Measurements from ENCODE around the gene LARGE1. TPM values are rescaled to one million over a fixed set of nuclear protein-coding genes. Genes with fewer than 3 reads are reported as not detected.

The LARGE1 gene
- total RNA-seq, 1 donor from 2014 or later: 27.4 TPM

- no peak for ATAC-seq
- H3K4me1 ChIP-seq: no peaks in the 10 kb centered on the region
Observed at GRCh38 chr22:33880986-33881385, 39.3 kb downstream of the LARGE1 start.

GRCh38 chr22:33879796-33880195 is 40.5 kb downstream of the LARGE1 start:
- no peak for TF ChIP-seq CTCF (IDR thresholded peaks at IDR 0.05)
- Histone ChIP-seq H3K27me3 (ENCODE audit: low read depth) (no peaks in the 10 kb centered on the region), H3K4me1 (no peaks in the 10 kb centered on the region), H3K27ac (no peak overlapping the region), H3K4me3 (no peak overlapping the region), H3K9me3 (no peaks in the 10 kb centered on the region), H3K36me3 (no peaks in the 10 kb centered on the region)
- DNase-seq: no peak
- ATAC-seq: no peak
- intact Hi-C loops (cut with DNase I): no loop called here

More at GRCh38 chr22:33880986-33881385, 39.3 kb downstream of the LARGE1 start:
- Histone ChIP-seq H3K9me3 (no peaks in the 10 kb centered on the region), H3K27ac (no peak overlapping the region), H3K4me3 (no peak overlapping the region), H3K36me3 (no peaks in the 10 kb centered on the region), H3K27me3 (ENCODE audit: low read depth) (no peaks in the 10 kb centered on the region)
- no peak for TF ChIP-seq CTCF (IDR thresholded peaks at IDR 0.05)
- no peak for DNase-seq
- intact Hi-C loops (cut with DNase I): no loop called here

- Histone ChIP-seq H3K4me1 (peaks cover 21% of the 10 kb centered on the region), H3K27me3 (ENCODE audit: low read depth) (no peaks in the 10 kb centered on the region), H3K36me3 (no peaks in the 10 kb centered on the region), H3K27ac (no peak overlapping the region), H3K4me3 (no peak overlapping the region), H3K9me3 (no peaks in the 10 kb centered on the region)
- intact Hi-C loops (cut with DNase I): no loop called here
- no peak for TF ChIP-seq CTCF (IDR thresholded peaks at IDR 0.05)
- peak in 1 of 2 donors; percentile 9 for ATAC-seq
- no peak for DNase-seq
Observed at GRCh38 chr22:33875316-33875715, 45.0 kb downstream of the LARGE1 start.

- ATAC-seq (no peak), DNase-seq (no peak)
- H3K27ac ChIP-seq: no peak overlapping the region
- H3K9me3 ChIP-seq: no peaks in the 10 kb centered on the region
- no peak for TF ChIP-seq CTCF (IDR thresholded peaks at IDR 0.05)
- H3K4me1 ChIP-seq: peaks cover 21% of the 10 kb centered on the region
- H3K27me3 ChIP-seq (ENCODE audit: low read depth): no peaks in the 10 kb centered on the region
- H3K4me3 ChIP-seq: no peak overlapping the region
- intact Hi-C loops (cut with DNase I): no loop called here
- no peaks in the 10 kb centered on the region for H3K36me3 ChIP-seq
Observed at GRCh38 chr22:33874206-33874605, 46.1 kb downstream of the LARGE1 start.

GRCh38 chr22:33873666-33874065 is 46.6 kb downstream of the LARGE1 start:
- H3K9me3 ChIP-seq: no peaks in the 10 kb centered on the region
- H3K27ac ChIP-seq: no peak overlapping the region
- H3K4me1 ChIP-seq: peaks cover 21% of the 10 kb centered on the region
- H3K27me3 ChIP-seq (ENCODE audit: low read depth): no peaks in the 10 kb centered on the region
- TF ChIP-seq CTCF (IDR thresholded peaks at IDR 0.05): no peak
- H3K36me3 ChIP-seq: no peaks in the 10 kb centered on the region
- intact Hi-C loops (cut with DNase I): no loop called here
- peak in 1 of 2 donors; percentile 40 for ATAC-seq
- no peak for DNase-seq
- no peak overlapping the region for H3K4me3 ChIP-seq

- no peak for TF ChIP-seq CTCF (IDR thresholded peaks at IDR 0.05)
- no peaks in the 10 kb centered on the region for H3K27me3 ChIP-seq (ENCODE audit: low read depth)
- H3K9me3 ChIP-seq: no peaks in the 10 kb centered on the region
- H3K4me1 ChIP-seq: peaks cover 21% of the 10 kb centered on the region
- ATAC-seq (peak; percentile 56 to 79), DNase-seq (no peak)
- H3K36me3 ChIP-seq: no peaks in the 10 kb centered on the region
- H3K27ac ChIP-seq: no peak overlapping the region
- intact Hi-C loops (cut with DNase I): no loop called here
- no peak overlapping the region for H3K4me3 ChIP-seq
Observed at GRCh38 chr22:33873186-33873585, 47.1 kb downstream of the LARGE1 start.

Measured in lower lobe of right lung (tissue), 2 donors.